Kidney epithelial cell (primary cell): Measurements from ENCODE around the gene CNOT1. TPM values are rescaled to one million over a fixed set of nuclear protein-coding genes. Genes with fewer than 3 reads are reported as not detected.
A peak's percentile ranks its signal among the peaks of the same experiment; 100 is the strongest.
"Not testable (repeated sequence)": the region's sequence is repeated elsewhere in the genome, so short reads cannot be mapped to it uniquely, and the experiment has no call there.

ENCODE experiments used
- DNase-seq: peaks from one replicate; pipeline ENCODE4 v3.0.0-alpha.2; 2010; ENCODE audit warnings: low read depth
- H3K27me3 ChIP-seq: 2 replicates; pipeline ENCODE4 v1.6.0; 2011; ENCODE audit warnings: low read length; ENCODE audit not compliant: control insufficient read depth, insufficient read depth
- H3K36me3 ChIP-seq: 2 replicates; pipeline ENCODE4 v1.5.1; 2011; ENCODE audit warnings: low read length; ENCODE audit not compliant: control insufficient read depth, insufficient read depth
- H3K4me3 ChIP-seq: 2 replicates; pipeline ENCODE4 v1.5.1; 2011; ENCODE audit warnings: low read depth, mild to moderate bottlenecking, control low read depth, low read length
- CTCF ChIP-seq: IDR thresholded peaks from 2 replicates; pipeline ENCODE4 v1.5.1; 2011; ENCODE audit warnings: mild to moderate bottlenecking, moderate library complexity, low read length, control low read depth, inconsistent platforms; ENCODE audit not compliant: insufficient read depth, poor library complexity, severe bottlenecking
- total RNA-seq: library from RNA; depleted of rRNA; stranded (reverse); fragments of >200 nt; gene quantifications from 2 replicates; pipeline ENCODE4 v1.2.3, GENCODE V29; 2015

CNOT1 gene
- total RNA-seq, 1 donor from 2014 or later: 132 TPM

GRCh38 chr16:58665200-58665599 lies 35.6 kb upstream of the CNOT1 start:
- TF ChIP-seq CTCF: no peak
- no peak overlapping the region for H3K4me3 ChIP-seq
- no peaks in the 10 kb centered on the region for H3K27me3 ChIP-seq
- H3K36me3 ChIP-seq: peaks cover 1% of the 10 kb centered on the region
- no peak for DNase-seq

- DNase-seq: peak; percentile 64
- Histone ChIP-seq H3K27me3 (no peaks in the 10 kb centered on the region), H3K4me3 (no peak overlapping the region), H3K36me3 (no peaks in the 10 kb centered on the region)
- peak; percentile 63 for TF ChIP-seq CTCF
Observed at GRCh38 chr16:58661199-58661830, 31.7 kb upstream of the CNOT1 start.

GRCh38 chr16:58659911-58660310 lies 30.3 kb upstream of the CNOT1 start:
- DNase-seq, H3K4me3 ChIP-seq, H3K27me3 ChIP-seq, H3K36me3 ChIP-seq: not testable (repeated sequence)

GRCh38 chr16:58658796-58659211 lies 29.2 kb upstream of the CNOT1 start:
- Histone ChIP-seq H3K36me3 (no peaks in the 10 kb centered on the region), H3K4me3 (no peak overlapping the region), H3K27me3 (peaks cover 2% of the 10 kb centered on the region)
- DNase-seq: no peak
- no peak for TF ChIP-seq CTCF

GRCh38 chr16:58656899-58657298 lies 27.3 kb upstream of the CNOT1 start:
- DNase-seq: no peak
- H3K36me3 ChIP-seq: no peaks in the 10 kb centered on the region
- no peak for TF ChIP-seq CTCF
- no peak overlapping the region for H3K4me3 ChIP-seq
- peaks cover 2% of the 10 kb centered on the region for H3K27me3 ChIP-seq

- no peak overlapping the region for H3K4me3 ChIP-seq
- H3K36me3 ChIP-seq: no peaks in the 10 kb centered on the region
- H3K27me3 ChIP-seq: peaks cover 2% of the 10 kb centered on the region
- no peak for TF ChIP-seq CTCF
- no peak for DNase-seq
Observed at GRCh38 chr16:58655215-58655596, 25.6 kb upstream of the CNOT1 start.
